Spleen (tissue), 11 donors: ENCODE results near the gene CCNC. TPM values are rescaled to one million over a fixed set of nuclear protein-coding genes. Genes with fewer than 3 reads are reported as not detected.

Experiments
- DNase-seq: peaks from one replicate; pipeline ENCODE4 v3.0.0-alpha.2; 2020
- H3K27ac ChIP-seq, 8 donors: fragments of 200-600 bp; sonication (generic) in 7 of 8; 1 replicate in 4 of 8; 2 replicates in 4 of 8; pipeline versions ENCODE4 v1.5.0 to v1.8.0; 2016 to 2021; ENCODE audit warnings: inconsistent platforms in 4 of 8, mild to moderate bottlenecking in 4 of 8, moderate library complexity in 1 of 8
- H3K27me3 ChIP-seq, 7 donors: fragments of 200-600 bp; sonication (generic) in 6 of 7; replicated peaks in 1 of 7; 1 replicate in 4 of 7; 2 replicates in 3 of 7; pipeline versions ENCODE4 v1.5.0 to v1.8.0; 2016 to 2021; ENCODE audit warnings: inconsistent platforms in 3 of 7, mild to moderate bottlenecking in 1 of 7
- H3K36me3 ChIP-seq, 6 donors: fragments of 200-600 bp; sonication (generic) in 5 of 6; 1 replicate in 4 of 6; 2 replicates in 2 of 6; pipeline versions ENCODE4 v1.5.0 to v1.8.0; 2016 to 2021; ENCODE audit warnings: inconsistent platforms in 2 of 6
- H3K4me1 ChIP-seq, 6 donors: fragments of 200-600 bp; sonication (generic) in 5 of 6; 1 replicate in 3 of 6; 2 replicates in 3 of 6; pipeline versions ENCODE4 v1.5.0 to v1.8.0; 2016 to 2021; ENCODE audit warnings: inconsistent platforms in 3 of 6
- H3K4me3 ChIP-seq, 8 donors: fragments of 200-600 bp; sonication (generic) in 7 of 8; 1 replicate in 4 of 8; 2 replicates in 4 of 8; pipeline versions ENCODE4 v1.5.0 to v1.8.0; 2016 to 2021; ENCODE audit warnings: inconsistent platforms in 4 of 8, mild to moderate bottlenecking in 4 of 8, moderate library complexity in 2 of 8
- H3K9me3 ChIP-seq, 8 donors: fragments of 200-600 bp; sonication (generic) in 7 of 8; 1 replicate in 4 of 8; 2 replicates in 4 of 8; pipeline versions ENCODE4 v1.5.0 to v1.8.0; 2016 to 2021; ENCODE audit warnings: inconsistent platforms in 4 of 8
- CTCF ChIP-seq, 11 experiments: fragments of 200-600 bp in 7 of 11; fragments of 450-650 bp in 4 of 11; sonication (generic) in 4 of 11; IDR thresholded peaks in 8 of 11; conservative IDR thresholded peaks in 3 of 11; 1 replicate in 7 of 11; 2 replicates in 4 of 11; pipeline versions ENCODE4 v1.4.0 to v1.8.0; 2016 to 2021; ENCODE audit warnings: antibody characterized with exemption in 11 of 11, inconsistent platforms in 4 of 11, mild to moderate bottlenecking in 1 of 11
- POLR2A ChIP-seq, 3 donors: fragments of 450-650 bp; IDR thresholded peaks; one replicate each; pipeline ENCODE4 v1.5.1; 2017; ENCODE audit warnings: antibody characterized with exemption in 3 of 3, mild to moderate bottlenecking in 1 of 3
- POLR2AphosphoS5 ChIP-seq, 3 donors: sonication (generic); formaldehyde crosslinking; IDR thresholded peaks; one replicate each; pipeline ENCODE4 v1.5.1; 2017; ENCODE audit warnings: antibody characterized with exemption in 3 of 3
- WGBS, 5 donors: extraction: QIAGEN DNeasy Blood & Tissue Kit in 3 of 5; methylation state at CpG; one replicate each; pipeline versions ENCODE4 v1.1.5 to v1.1.7; 2013 to 2018; 5-methylcytosine and 5-hydroxymethylcytosine counted together
- intact Hi-C: fragments of 100-400 bp; cut with DNase I; formaldehyde crosslinking; loops from one replicate; pipeline ENCODE4 v1.15.0; 2023; ENCODE audit warnings: low total_unique reads
- polyA plus RNA-seq, 3 donors: library from polyadenylated mRNA; stranded (reverse); fragments of 200-250 nt; gene quantifications; one replicate each; pipeline ENCODE4 v1.2.1, GENCODE V29; 2013
- total RNA-seq, 7 donors: library from RNA; depleted of rRNA in 3 of 7; stranded (reverse); fragments of >200 nt in 3 of 7; fragmentation: NEBNext Ultra II Directional in 4 of 7; extraction: Animal tissue kit (Norgen Biotek cat#: 25700) in 4 of 7; gene quantifications; one replicate each; pipeline versions ENCODE4 v1.1.0 to v1.2.1, GENCODE V29; 2016 to 2021
- donor health status: healthy with polysubstance abuse.
- donor health status: DM: no; HTN: no; CAD: no; lungs with moderate emphysema.
- donor health status: DM: no; HTN: no; CAD: no.
- donor health status: Bipolar disorder and iron deficiency.
- donor health status: healthy.
- donor health status: DM: no; HTN: no; CAD: no.
- donor health status: DM: yes; HTN: yes; CAD: no.

Gene CCNC
- total and polyA plus RNA-seq, 10 donors = 28.8 to 66.0 (median 43.6) TPM

GRCh38 chr6:99545442-99545841, 23.0 kb downstream of the CCNC start:
- Histone ChIP-seq H3K9me3 (no peaks in the 10 kb centered on the region), H3K27me3 (no peaks in the 10 kb centered on the region), H3K27ac (no peak overlapping the region), H3K4me3 (no peak overlapping the region), H3K4me1 (no peaks in the 10 kb centered on the region), H3K36me3 (peaks cover 2 to 99% (median 33%) of the 10 kb centered on the region in 6 donors)
- no peak for DNase-seq
- TF ChIP-seq POLR2AphosphoS5 (IDR thresholded peaks at IDR 0.05) (no peak), POLR2A (IDR thresholded peaks at IDR 0.05) (no peak), CTCF (IDR thresholded peaks at IDR 0.05 in 8 of 11, conservative IDR thresholded peaks at IDR 0.05 in 3 of 11) (no peak)
- WGBS, 5 donors = 40 to 68% (median 56%) methylated on average over 1 of the region's 1 CpG
- intact Hi-C loops = no loop called here

- intact Hi-C loops = no loop called here
Measured at GRCh38 chr6:99543968-99544367, 24.5 kb downstream of the CCNC start.

GRCh38 chr6:99530627-99531026, 37.8 kb downstream of the CCNC start:
- Histone ChIP-seq H3K36me3 (peaks cover 0 to 75% (median 23%) of the 10 kb centered on the region in 6 donors), H3K4me1 (peaks cover 0 to 2% (median 0%) of the 10 kb centered on the region in 6 donors), H3K9me3 (no peaks in the 10 kb centered on the region), H3K4me3 (no peak overlapping the region), H3K27me3 (no peaks in the 10 kb centered on the region), H3K27ac (no peak overlapping the region)
- DNase-seq = no peak
- 87 to 96% (median 90%) methylated on average over 1 of the region's 1 CpG for WGBS, 5 donors
- intact Hi-C loops = no loop called here
- no peak for TF ChIP-seq CTCF (IDR thresholded peaks at IDR 0.05 in 8 of 11, conservative IDR thresholded peaks at IDR 0.05 in 3 of 11)
- no peak for TF ChIP-seq POLR2AphosphoS5 (IDR thresholded peaks at IDR 0.05)
- no peak for TF ChIP-seq POLR2A (IDR thresholded peaks at IDR 0.05)

More at GRCh38 chr6:99543968-99544367, 24.5 kb downstream of the CCNC start:
- H3K27me3 ChIP-seq = no peaks in the 10 kb centered on the region
- TF ChIP-seq POLR2A (IDR thresholded peaks at IDR 0.05) (no peak), POLR2AphosphoS5 (IDR thresholded peaks at IDR 0.05) (no peak), CTCF (IDR thresholded peaks at IDR 0.05 in 8 of 11, conservative IDR thresholded peaks at IDR 0.05 in 3 of 11) (no peak)
- no peaks in the 10 kb centered on the region for H3K4me1 ChIP-seq
- no peaks in the 10 kb centered on the region for H3K9me3 ChIP-seq
- no peak overlapping the region for H3K27ac ChIP-seq
- H3K4me3 ChIP-seq = no peak overlapping the region
- no peak for DNase-seq
- H3K36me3 ChIP-seq = peaks cover 0 to 100% (median 34%) of the 10 kb centered on the region in 6 donors

GRCh38 chr6:99522531-99522930, 45.9 kb downstream of the CCNC start:
- WGBS, 5 donors = 81 to 96% (median 86%) methylated on average over 4 of the region's 4 CpGs
- Histone ChIP-seq H3K4me3 (no peak overlapping the region), H3K36me3 (peaks cover 0 to 11% (median 0%) of the 10 kb centered on the region in 6 donors), H3K9me3 (no peaks in the 10 kb centered on the region), H3K27ac (no peak overlapping the region), H3K4me1 (peaks cover 4 to 45% (median 18%) of the 10 kb centered on the region in 6 donors), H3K27me3 (no peaks in the 10 kb centered on the region)
- DNase-seq = no peak
- intact Hi-C loops = no loop called here
- TF ChIP-seq POLR2A (IDR thresholded peaks at IDR 0.05) = no peak
- no peak for TF ChIP-seq CTCF (IDR thresholded peaks at IDR 0.05 in 8 of 11, conservative IDR thresholded peaks at IDR 0.05 in 3 of 11)
- TF ChIP-seq POLR2AphosphoS5 (IDR thresholded peaks at IDR 0.05) = no peak
